ACC112 (cell line): ENCODE results near the gene SULT1C2.
"Not testable (repeated sequence)": the region's sequence is repeated elsewhere in the genome, so short reads cannot be mapped to it uniquely, and the experiment has no call there.

ENCODE experiments used
- H2AFZ ChIP-seq: fragments of 200-600 bp; sonication (generic); one replicate; pipeline ENCODE4 v1.6.0; 2017; ENCODE audit warnings: antibody characterized with exemption, low read length; ENCODE audit not compliant: unreplicated experiment
- H3K27ac ChIP-seq: fragments of 200-600 bp; sonication (generic); 2 replicates; pipeline ENCODE4 v1.5.1; 2014; ENCODE audit warnings: low read depth, mild to moderate bottlenecking, antibody characterized with exemption, low read length, moderate library complexity
- H3K27me3 ChIP-seq: fragments of 200-600 bp; sonication (generic); 2 replicates; pipeline ENCODE4 v1.6.1; 2014; ENCODE audit warnings: mild to moderate bottlenecking, antibody characterized with exemption, low read length, moderate library complexity, mixed read lengths; ENCODE audit not compliant: insufficient read depth
- H3K36me3 ChIP-seq: fragments of 200-600 bp; sonication (generic); 2 replicates; pipeline ENCODE4 v1.6.1; 2016; ENCODE audit warnings: mild to moderate bottlenecking, antibody characterized with exemption, low read length, moderate library complexity, mixed read lengths; ENCODE audit not compliant: insufficient read depth
- H3K4me1 ChIP-seq: fragments of 200-600 bp; sonication (generic); one replicate; pipeline ENCODE4 v1.6.1; 2016; ENCODE audit warnings: low read length, mixed read lengths; ENCODE audit not compliant: insufficient read depth, unreplicated experiment, control insufficient read depth
- H3K4me3 ChIP-seq: fragments of 200-600 bp; sonication (generic); 2 replicates; pipeline ENCODE4 v1.5.1; 2014; ENCODE audit warnings: mild to moderate bottlenecking, low read depth, low read length
- H3K79me2 ChIP-seq: fragments of 200-600 bp; sonication (generic); one replicate; pipeline ENCODE4 v1.6.0; 2016; ENCODE audit warnings: low read length; ENCODE audit not compliant: control insufficient read depth, unreplicated experiment, insufficient read depth

SULT1C2 gene

DNA sequence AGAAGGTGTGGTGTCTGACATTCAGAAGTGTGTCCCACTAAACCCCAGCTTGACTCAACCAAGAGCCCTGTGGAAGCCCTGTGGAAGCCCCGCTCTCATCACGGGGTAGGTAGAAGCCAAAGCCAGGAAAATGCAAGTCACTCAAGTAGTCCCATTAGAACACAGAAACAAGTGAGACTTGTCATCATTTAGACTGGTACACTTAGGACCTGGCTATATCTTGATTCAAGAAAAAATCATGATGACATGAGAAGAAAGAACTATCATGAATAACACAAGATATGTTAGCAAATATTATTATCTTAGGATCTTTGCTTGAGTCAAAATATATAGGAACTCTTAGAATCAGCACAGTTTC is 60.9 kb downstream of the SULT1C2 start:
- Histone ChIP-seq H3K36me3 (no peaks in the 10 kb centered on the region), H3K79me2 (no peaks in the 10 kb centered on the region), H3K4me1 (no peaks in the 10 kb centered on the region), H3K4me3 (no peak overlapping the region), H2AFZ (no peak overlapping the region), H3K27ac (no peak overlapping the region), H3K27me3 (0 out of 2 replicates have a peak, but pooled peaks cover 4% of the 10 kb centered on the region)

DNA sequence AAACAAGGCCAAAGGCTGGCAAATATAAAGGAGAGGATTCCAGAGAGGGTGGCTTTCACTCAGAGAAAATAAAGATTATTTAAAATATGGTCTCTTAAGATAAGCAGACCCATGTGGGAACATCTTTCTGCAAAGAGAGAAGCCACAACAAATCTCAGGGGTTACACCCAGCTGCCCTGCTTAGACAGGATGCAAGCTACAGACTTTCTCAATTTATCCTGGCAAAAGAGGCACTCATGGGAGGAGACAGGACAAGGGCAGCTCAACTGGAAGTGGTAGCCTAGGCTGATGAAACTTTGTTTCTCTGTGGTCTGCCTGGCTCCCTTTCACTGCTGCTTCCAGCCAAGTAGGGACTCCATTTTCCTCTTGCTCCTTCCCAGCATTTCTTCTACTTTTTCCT is 63.2 kb downstream of the SULT1C2 start:
- Histone ChIP-seq H3K27ac (no peak overlapping the region), H3K36me3 (no peaks in the 10 kb centered on the region), H2AFZ (no peak overlapping the region), H3K4me1 (no peaks in the 10 kb centered on the region), H3K4me3 (no peak overlapping the region), H3K27me3 (0 out of 2 replicates have a peak, but pooled peaks cover 4% of the 10 kb centered on the region), H3K79me2 (no peaks in the 10 kb centered on the region)

DNA sequence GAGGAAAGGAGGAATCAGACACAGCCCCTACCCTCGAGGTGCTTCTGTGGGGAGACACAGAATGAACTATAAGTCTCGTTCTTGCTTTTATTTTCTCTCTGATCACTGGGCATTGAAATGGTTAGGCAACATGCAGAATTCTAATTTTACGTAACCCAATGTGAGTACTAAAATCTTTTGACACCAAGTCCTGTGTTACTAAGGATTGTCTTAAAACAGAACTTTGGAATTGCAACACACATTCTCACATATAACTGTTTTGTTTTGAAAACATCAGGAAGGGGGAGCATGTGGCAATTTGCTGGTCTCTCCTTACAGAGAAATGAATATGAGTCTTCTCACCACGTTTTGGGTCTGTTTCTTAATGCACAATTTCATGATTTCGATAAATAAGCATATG is 65.4 kb downstream of the SULT1C2 start:
- H3K79me2 ChIP-seq = no peaks in the 10 kb centered on the region
- no peak overlapping the region for H3K27ac ChIP-seq
- H3K36me3 ChIP-seq = no peaks in the 10 kb centered on the region
- no peaks in the 10 kb centered on the region for H3K27me3 ChIP-seq
- H2AFZ ChIP-seq = no peak overlapping the region
- H3K4me1 ChIP-seq = no peaks in the 10 kb centered on the region
- no peak overlapping the region for H3K4me3 ChIP-seq

DNA sequence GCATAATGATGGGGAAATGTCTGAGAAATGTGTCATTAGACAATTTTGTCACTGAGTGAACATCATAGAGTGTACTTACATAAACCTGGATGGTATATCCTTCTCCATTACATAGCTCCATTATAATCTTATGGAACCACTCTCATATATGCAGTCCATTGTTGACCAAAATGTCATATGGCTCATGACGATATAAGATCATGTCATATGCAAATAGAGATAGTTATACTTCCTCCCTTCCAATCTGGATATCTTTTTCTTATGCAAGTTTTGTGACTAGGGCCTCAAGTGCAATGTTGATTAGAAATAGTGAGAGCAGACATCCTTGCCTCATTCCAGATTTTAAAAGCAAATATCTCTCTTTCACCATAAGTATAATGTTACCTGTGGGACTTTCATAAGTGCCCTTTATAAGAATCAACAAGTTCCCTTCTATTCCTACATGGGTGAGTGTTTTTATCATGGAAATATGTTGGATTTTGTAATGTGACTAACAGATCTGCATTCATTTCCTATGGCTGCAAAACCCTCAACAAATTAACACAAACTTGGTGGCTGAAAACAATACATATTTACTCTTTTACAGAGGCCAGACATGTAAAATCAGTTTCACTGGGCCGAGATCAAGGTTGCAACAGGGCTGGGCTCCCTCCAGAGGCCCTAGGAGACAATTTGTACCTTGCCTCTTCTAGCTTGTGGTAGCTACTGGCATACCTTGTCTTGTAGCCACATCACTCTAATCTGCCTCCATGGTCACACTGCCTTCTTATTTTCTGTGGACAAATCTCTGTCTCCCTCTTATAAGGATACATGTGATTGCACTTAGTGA is 67.4 kb downstream of the SULT1C2 start:
- no peaks in the 10 kb centered on the region for H3K4me1 ChIP-seq

DNA sequence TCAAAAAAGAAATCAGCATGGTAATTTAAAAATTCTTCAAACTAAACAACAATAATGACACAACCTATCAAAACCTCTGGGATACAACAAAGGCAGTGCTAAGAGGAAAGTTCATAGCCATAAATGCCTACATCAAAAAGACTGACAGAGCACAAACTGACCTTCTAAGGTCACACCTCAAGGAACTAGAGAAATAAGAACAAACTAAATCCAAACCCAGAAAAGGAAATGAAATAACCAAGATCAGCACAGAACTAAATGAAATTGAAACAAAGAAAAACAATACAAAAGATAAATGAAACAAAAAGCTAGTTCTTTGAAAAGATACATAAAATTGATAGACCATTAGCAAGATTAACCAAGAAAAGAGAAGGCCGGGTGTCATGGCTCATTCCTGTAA is 70.6 kb downstream of the SULT1C2 start:
- H3K4me3 ChIP-seq, H3K79me2 ChIP-seq, H3K27ac ChIP-seq, H3K36me3 ChIP-seq, H3K27me3 ChIP-seq, H2AFZ ChIP-seq: not testable (repeated sequence)
- H3K4me1 ChIP-seq = peaks cover 18% of the 10 kb centered on the region

More for the DNA sequence above, 67.4 kb downstream of the SULT1C2 start:
- H2AFZ ChIP-seq = no peak overlapping the region
- no peaks in the 10 kb centered on the region for H3K27me3 ChIP-seq
- no peak overlapping the region for H3K27ac ChIP-seq
- no peak overlapping the region for H3K4me3 ChIP-seq
- H3K36me3 ChIP-seq = no peaks in the 10 kb centered on the region
- no peaks in the 10 kb centered on the region for H3K79me2 ChIP-seq
